ENCODE results near the gene TAS2R3. TPM values are rescaled to one million over a fixed set of nuclear protein-coding genes. Genes with fewer than 3 reads are reported as not detected.
A peak's percentile ranks its signal among the peaks of the same experiment; 100 is the strongest.
"Not testable (repeated sequence)": the region's sequence is repeated elsewhere in the genome, so short reads cannot be mapped to it uniquely, and the experiment has no call there.

TAS2R3 gene
- total and polyA plus RNA-seq, 12 donors = 0.30 to 1.1 (median 0.46) TPM; not detected in 4

DNA sequence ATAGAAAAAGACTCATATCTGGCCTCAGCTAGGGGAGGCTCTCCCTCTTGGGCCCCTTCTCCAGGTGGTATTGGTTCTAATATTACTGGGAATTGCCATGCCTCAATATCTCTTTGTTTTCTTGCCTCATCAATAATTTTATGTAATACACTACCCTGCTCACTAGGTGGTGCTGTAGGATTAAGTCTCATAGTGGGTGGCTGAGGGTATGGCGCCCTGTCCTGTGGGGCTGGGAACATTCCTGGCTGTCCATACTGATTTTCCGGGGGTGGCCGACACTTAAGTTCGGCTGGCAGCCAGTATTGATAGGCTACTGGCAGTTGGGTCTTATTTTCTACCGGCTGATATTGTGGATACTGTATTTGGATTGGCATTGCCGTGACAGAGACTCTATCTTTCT, 9.0 kb upstream of the TAS2R3 start:
- TF ChIP-seq, protein P1, sequence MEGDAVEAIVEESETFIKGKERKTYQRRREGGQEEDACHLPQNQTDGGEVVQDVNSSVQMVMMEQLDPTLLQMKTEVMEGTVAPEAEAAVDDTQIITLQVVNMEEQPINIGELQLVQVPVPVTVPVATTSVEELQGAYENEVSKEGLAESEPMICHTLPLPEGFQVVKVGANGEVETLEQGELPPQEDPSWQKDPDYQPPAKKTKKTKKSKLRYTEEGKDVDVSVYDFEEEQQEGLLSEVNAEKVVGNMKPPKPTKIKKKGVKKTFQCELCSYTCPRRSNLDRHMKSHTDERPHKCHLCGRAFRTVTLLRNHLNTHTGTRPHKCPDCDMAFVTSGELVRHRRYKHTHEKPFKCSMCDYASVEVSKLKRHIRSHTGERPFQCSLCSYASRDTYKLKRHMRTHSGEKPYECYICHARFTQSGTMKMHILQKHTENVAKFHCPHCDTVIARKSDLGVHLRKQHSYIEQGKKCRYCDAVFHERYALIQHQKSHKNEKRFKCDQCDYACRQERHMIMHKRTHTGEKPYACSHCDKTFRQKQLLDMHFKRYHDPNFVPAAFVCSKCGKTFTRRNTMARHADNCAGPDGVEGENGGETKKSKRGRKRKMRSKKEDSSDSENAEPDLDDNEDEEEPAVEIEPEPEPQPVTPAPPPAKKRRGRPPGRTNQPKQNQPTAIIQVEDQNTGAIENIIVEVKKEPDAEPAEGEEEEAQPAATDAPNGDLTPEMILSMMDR (IDR thresholded peaks at IDR 0.05) = peak in 7 of 9 donors; percentile 29 to 51 (median 38)
- intact Hi-C loops (cut with DNase I) = no loop called here
- Histone ChIP-seq H3K4me1 (no peaks in the 10 kb centered on the region), H3K27ac (no peak overlapping the region), H3K27me3 (no peaks in the 10 kb centered on the region), H3K4me3 (no peak overlapping the region), H3K9me3 (peaks cover 0 to 32% (median 21%) of the 10 kb centered on the region in 11 donors), H3K36me3 (peaks cover 12 to 99% (median 47%) of the 10 kb centered on the region in 9 donors)
- DNase-seq = no peak
- no peak for ATAC-seq
- 88 to 91% methylated on average over 6 of the region's 6 CpGs for WGBS, 2 donors

DNA sequence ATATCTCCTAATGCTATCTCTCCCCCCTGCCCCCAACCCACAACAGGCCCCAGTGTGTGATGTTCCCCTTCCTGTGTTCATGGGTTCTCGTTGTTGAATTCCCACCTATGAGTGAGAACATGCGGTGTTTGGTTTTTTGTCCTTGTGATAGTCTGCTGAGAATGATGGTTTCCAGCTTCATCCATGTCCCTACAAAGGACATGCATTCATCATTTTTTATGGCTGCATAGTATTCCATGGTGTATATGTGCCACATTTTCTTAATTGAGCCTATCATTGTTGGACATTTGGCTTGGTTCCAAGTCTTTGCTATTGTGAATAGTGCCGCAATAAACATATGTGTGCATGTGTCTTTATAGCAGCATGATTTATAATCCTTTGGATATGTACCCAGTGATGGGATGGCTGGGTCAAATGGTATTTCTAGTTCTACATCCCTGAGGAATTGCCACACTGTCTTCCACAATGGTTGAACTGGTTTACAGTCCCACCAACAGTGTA, 6.2 kb downstream of the TAS2R3 start:
- H3K27me3 ChIP-seq; ATAC-seq; H3K4me3 ChIP-seq; H3K4me1 ChIP-seq; DNase-seq; H3K27ac ChIP-seq; intact Hi-C loops (cut with DNase I): not testable (repeated sequence)
- 97% methylated on average over 3 of the region's 3 CpGs for WGBS, 2 donors
- Histone ChIP-seq H3K36me3 (peaks cover 0 to 18% (median 0%) of the 10 kb centered on the region in 9 donors), H3K9me3 (peaks cover 0 to 18% (median 0%) of the 10 kb centered on the region in 11 donors)

DNA sequence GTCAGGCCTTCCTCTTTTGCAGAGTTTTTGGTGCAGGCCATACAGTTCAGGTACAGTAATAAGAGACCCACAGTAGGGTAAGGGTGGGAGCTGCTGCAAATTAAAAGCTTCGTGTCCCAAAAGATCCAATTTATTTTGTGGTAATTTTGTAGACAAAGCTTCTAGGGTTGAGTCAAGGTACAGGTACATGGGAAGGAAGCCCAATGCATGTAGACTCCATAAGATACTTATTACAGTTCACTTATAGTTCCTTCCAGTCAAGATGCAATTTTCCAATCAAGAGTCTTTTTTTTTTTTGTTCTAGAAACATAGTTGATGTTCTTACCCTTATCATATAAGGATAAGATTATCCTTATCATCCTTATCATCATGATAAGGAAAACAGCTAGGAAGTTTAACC, 12.5 kb downstream of the TAS2R3 start, which contains the start of gene TAS2R4:
TSS of gene TAS2R4 (plus strand) at position 301 of the 400 bp plus-strand sequence. CDS start 1,815 bp downstream, outside the sequence.
- H3K36me3 ChIP-seq = peaks cover 0 to 54% (median 11%) of the 10 kb centered on the region in 9 donors
- H3K9me3 ChIP-seq = peaks cover 0 to 21% (median 0%) of the 10 kb centered on the region in 11 donors
- TF ChIP-seq, protein P1 (IDR thresholded peaks at IDR 0.05) = no peak
- H3K27me3 ChIP-seq = no peaks in the 10 kb centered on the region
- intact Hi-C loops (cut with DNase I) = no loop called here
- DNase-seq = no peak
- no peak within 1 kb of the TSS for H3K27ac ChIP-seq
- ATAC-seq = no peak
- WGBS, 2 donors = 96 to 100% methylated on average over 1 of the region's 1 CpG
- no peaks in the 10 kb centered on the region for H3K4me1 ChIP-seq
- H3K4me3 ChIP-seq = no peak within 1 kb of the TSS

DNA sequence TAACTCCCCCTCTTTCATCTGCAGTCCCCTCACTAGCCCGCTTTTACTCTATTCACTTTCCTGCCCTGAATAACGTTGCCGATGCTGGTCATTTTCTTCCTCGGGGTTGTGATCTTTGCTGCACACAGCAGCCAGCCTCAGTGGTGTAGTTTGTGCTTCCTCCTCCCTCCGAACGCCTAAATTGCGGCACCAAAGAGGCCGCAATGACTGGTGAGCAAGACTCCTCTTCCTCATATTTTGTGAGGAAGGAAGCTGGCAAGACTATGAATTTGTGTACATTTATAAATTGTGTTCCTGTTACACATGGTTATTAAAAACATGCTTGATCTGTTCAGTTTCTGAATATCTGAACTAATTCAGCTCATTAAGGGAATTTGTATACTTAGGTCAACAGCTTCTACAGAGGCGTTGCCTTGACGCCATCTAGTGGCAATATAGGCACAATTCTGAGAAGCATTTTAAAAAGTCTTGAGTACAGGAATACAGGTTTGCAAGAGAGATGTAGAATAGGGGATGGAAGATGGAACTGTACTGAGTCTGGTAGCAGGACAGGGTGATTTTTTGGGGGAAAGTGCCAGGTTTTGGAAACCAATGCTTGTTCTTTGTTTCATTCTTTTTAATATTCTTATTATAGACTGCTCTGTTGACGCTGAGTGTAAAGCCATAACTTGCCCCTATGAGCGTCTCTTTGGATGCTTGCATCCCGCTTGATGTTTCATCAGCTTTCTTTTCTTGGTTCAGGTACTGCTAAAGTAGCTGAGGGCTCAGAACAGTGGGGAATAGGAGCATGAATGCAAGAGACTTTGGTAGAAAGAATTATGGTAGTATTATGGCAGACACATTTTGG, 22.0 kb downstream of the TAS2R3 start:
- Histone ChIP-seq H3K4me3 (no peak overlapping the region), H3K27me3 (no peaks in the 10 kb centered on the region), H3K36me3 (peaks cover 0 to 21% (median 0%) of the 10 kb centered on the region in 9 donors), H3K4me1 (peaks cover 0 to 14% (median 0%) of the 10 kb centered on the region in 9 donors), H3K9me3 (no peaks in the 10 kb centered on the region), H3K27ac (no peak overlapping the region)
- intact Hi-C loops (cut with DNase I) = no loop called here
- TF ChIP-seq, protein P1 (IDR thresholded peaks at IDR 0.05) = peak; percentile 37 to 80 (median 74)
- ATAC-seq (peak in 3 of 8 donors; percentile 43 to 57 (median 51)), DNase-seq (no peak)
- WGBS, 2 donors = 75 to 82% methylated on average over 13 of the region's 13 CpGs
